DND-41 (cell line): Measurements from ENCODE around the gene TTLL5.

Source experiments
- EZH2 ChIP-seq: IDR thresholded peaks from 3 replicates; pipeline ENCODE4 v1.6.1; 2012; ENCODE audit warnings: borderline replicate concordance, low read depth, mild to moderate bottlenecking, moderate library complexity, low read length, inconsistent platforms; ENCODE audit not compliant: severe bottlenecking
- TF ChIP-seq, protein P1 (sequence below): IDR thresholded peaks from 2 replicates; pipeline ENCODE4 v1.5.1; 2012; ENCODE audit warnings: borderline replicate concordance, low read length, moderate library complexity, mild to moderate bottlenecking; ENCODE audit not compliant: poor library complexity, severe bottlenecking; ENCODE audit errors: extremely low read depth

DNA sequence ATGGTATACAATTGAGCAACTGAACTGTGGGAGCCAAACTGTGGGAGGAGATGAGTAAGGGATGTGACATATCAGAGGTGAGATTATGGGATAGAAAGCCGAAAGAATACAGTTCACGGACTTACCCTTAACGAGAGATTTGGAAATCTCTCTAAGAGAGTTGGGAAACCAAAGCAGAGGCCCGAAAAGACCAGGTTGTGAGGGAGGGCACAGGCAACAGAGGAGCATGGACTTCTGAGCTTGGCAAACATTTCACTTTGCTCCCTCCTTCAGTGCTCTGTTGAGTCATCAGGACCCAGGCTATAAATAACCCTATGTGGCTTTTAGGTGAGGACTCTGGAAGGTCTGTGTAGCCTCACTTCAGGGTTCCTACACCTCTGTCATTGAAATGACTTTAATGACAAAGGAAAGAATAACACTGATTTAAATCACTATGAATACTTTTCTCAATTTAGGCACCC lies 200.1 kb downstream of the TTLL5 start:
- TF ChIP-seq, protein P1, sequence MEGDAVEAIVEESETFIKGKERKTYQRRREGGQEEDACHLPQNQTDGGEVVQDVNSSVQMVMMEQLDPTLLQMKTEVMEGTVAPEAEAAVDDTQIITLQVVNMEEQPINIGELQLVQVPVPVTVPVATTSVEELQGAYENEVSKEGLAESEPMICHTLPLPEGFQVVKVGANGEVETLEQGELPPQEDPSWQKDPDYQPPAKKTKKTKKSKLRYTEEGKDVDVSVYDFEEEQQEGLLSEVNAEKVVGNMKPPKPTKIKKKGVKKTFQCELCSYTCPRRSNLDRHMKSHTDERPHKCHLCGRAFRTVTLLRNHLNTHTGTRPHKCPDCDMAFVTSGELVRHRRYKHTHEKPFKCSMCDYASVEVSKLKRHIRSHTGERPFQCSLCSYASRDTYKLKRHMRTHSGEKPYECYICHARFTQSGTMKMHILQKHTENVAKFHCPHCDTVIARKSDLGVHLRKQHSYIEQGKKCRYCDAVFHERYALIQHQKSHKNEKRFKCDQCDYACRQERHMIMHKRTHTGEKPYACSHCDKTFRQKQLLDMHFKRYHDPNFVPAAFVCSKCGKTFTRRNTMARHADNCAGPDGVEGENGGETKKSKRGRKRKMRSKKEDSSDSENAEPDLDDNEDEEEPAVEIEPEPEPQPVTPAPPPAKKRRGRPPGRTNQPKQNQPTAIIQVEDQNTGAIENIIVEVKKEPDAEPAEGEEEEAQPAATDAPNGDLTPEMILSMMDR, result no peak
- TF ChIP-seq EZH2, result no peak
